Mesenchymal stem cell (in vitro differentiated cells and primary cell): ENCODE data around the gene SH3GL2.

ENCODE experiments used
- DNase-seq: peaks from one replicate; pipeline ENCODE4 v3.0.0-alpha.2; 2013
- H2AFZ ChIP-seq: one replicate; pipeline ENCODE4 v1.6.1; 2013; ENCODE audit warnings: low read depth, mild to moderate bottlenecking, control low read depth, inconsistent platforms, low read length, moderate library complexity
- H2AK5ac ChIP-seq: 2 replicates; pipeline ENCODE4 v1.6.1; 2013; ENCODE audit warnings: low read length, moderate library complexity, mild to moderate bottlenecking, inconsistent platforms; ENCODE audit not compliant: severe bottlenecking
- H2BK120ac ChIP-seq: one replicate; pipeline ENCODE4 v1.6.1; 2013; ENCODE audit warnings: low read depth, mild to moderate bottlenecking, inconsistent platforms, low read length, moderate library complexity
- H2BK12ac ChIP-seq, 2 experiments: one replicate each; pipeline ENCODE4 v1.6.1; 2013; ENCODE audit warnings: inconsistent platforms in 2 of 2, low read length in 2 of 2, mild to moderate bottlenecking in 2 of 2, moderate library complexity in 2 of 2, control low read depth in 1 of 2
- H2BK15ac ChIP-seq: one replicate; pipeline ENCODE4 v1.6.1; 2013; ENCODE audit warnings: mild to moderate bottlenecking, low read depth, inconsistent platforms; ENCODE audit not compliant: poor library complexity, severe bottlenecking
- H2BK5ac ChIP-seq: 2 replicates; pipeline ENCODE4 v1.6.1; 2013; ENCODE audit warnings: low read depth, mild to moderate bottlenecking, low read length, control low read depth, inconsistent platforms; ENCODE audit not compliant: poor library complexity, severe bottlenecking
- H3K14ac ChIP-seq, 2 experiments: one replicate each; pipeline ENCODE4 v1.6.1; 2013; ENCODE audit warnings: inconsistent platforms in 2 of 2, low read length in 2 of 2, control low read depth in 1 of 2, mild to moderate bottlenecking in 1 of 2, moderate library complexity in 1 of 2
- H3K18ac ChIP-seq, 2 experiments: one replicate each; pipeline ENCODE4 v1.6.1; 2013; ENCODE audit warnings: inconsistent platforms in 2 of 2, low read length in 2 of 2, control low read depth in 1 of 2, low read depth in 1 of 2, mild to moderate bottlenecking in 1 of 2
- H3K23ac ChIP-seq, 2 experiments: one replicate each; pipeline ENCODE4 v1.6.1; 2013; ENCODE audit warnings: inconsistent platforms in 2 of 2, low read length in 2 of 2, mild to moderate bottlenecking in 2 of 2, moderate library complexity in 2 of 2, control low read depth in 1 of 2
- H3K27ac ChIP-seq: 2 replicates; pipeline ENCODE4 v1.5.1; 2013; ENCODE audit warnings: mild to moderate bottlenecking, moderate library complexity, low read length, control low read depth, inconsistent platforms; ENCODE audit not compliant: poor library complexity, severe bottlenecking
- H3K27me3 ChIP-seq, 2 experiments: 2 replicates each; pipeline versions ENCODE4 v1.6.1 to v1.7.0; 2013; ENCODE audit warnings: low read length in 2 of 2, mild to moderate bottlenecking in 2 of 2, moderate library complexity in 2 of 2, control low read depth in 1 of 2, inconsistent platforms in 1 of 2; ENCODE audit not compliant: control insufficient read depth in 1 of 2, insufficient read depth in 1 of 2
- H3K36me3 ChIP-seq, 2 experiments: 2 replicates each; pipeline versions ENCODE4 v1.6.1 to v1.7.0; 2013; ENCODE audit warnings: low read length in 2 of 2, control low read depth in 1 of 2, inconsistent platforms in 1 of 2, low read depth in 1 of 2, mild to moderate bottlenecking in 1 of 2; ENCODE audit not compliant: insufficient read depth in 2 of 2, control insufficient read depth in 1 of 2
- H3K4ac ChIP-seq, 2 experiments: one replicate each; pipeline ENCODE4 v1.6.1; 2013; ENCODE audit warnings: inconsistent platforms in 2 of 2, low read length in 2 of 2, mild to moderate bottlenecking in 2 of 2, moderate library complexity in 2 of 2, control low read depth in 1 of 2, low read depth in 1 of 2
- H3K4me1 ChIP-seq: 2 replicates; pipeline ENCODE4 v1.6.1; 2013; ENCODE audit warnings: low read depth, low read length, control low read depth; ENCODE audit not compliant: control insufficient read depth, insufficient read depth
- H3K4me2 ChIP-seq: 2 replicates; pipeline ENCODE4 v1.6.1; 2013; ENCODE audit warnings: low read length, mild to moderate bottlenecking, inconsistent platforms; ENCODE audit not compliant: poor library complexity, severe bottlenecking
- H3K4me3 ChIP-seq, 2 experiments: 2 replicates each; pipeline versions ENCODE4 v1.5.1 to v1.7.0; 2013; ENCODE audit warnings: low read length in 2 of 2, mild to moderate bottlenecking in 2 of 2, control low read depth in 1 of 2, low read depth in 1 of 2; ENCODE audit not compliant: insufficient read depth in 1 of 2
- H3K79me1 ChIP-seq: replicated peaks from 2 replicates; pipeline ENCODE4 v1.6.1; 2013; ENCODE audit warnings: mild to moderate bottlenecking, control low read depth, low read length, inconsistent platforms; ENCODE audit not compliant: poor library complexity, severe bottlenecking
- H3K9ac ChIP-seq: 2 replicates; pipeline ENCODE4 v1.7.0; 2013; ENCODE audit warnings: mild to moderate bottlenecking, low read length, moderate library complexity
- H3K9me3 ChIP-seq: 2 replicates; pipeline ENCODE4 v1.7.0; 2013; ENCODE audit warnings: mild to moderate bottlenecking, low read length; ENCODE audit not compliant: control insufficient read depth
- H4K8ac ChIP-seq: one replicate; pipeline ENCODE4 v1.6.1; 2013; ENCODE audit warnings: inconsistent platforms, mild to moderate bottlenecking, low read length, moderate library complexity
- H4K91ac ChIP-seq: one replicate; pipeline ENCODE4 v1.6.1; 2013; ENCODE audit warnings: mild to moderate bottlenecking, low read length, inconsistent platforms
- WGBS: methylation state at CpG from one replicate; pipeline ENCODE4 v1.1.7; 2013; ENCODE audit warnings: mixed read lengths; 5-methylcytosine and 5-hydroxymethylcytosine counted together

The SH3GL2 gene

DNA sequence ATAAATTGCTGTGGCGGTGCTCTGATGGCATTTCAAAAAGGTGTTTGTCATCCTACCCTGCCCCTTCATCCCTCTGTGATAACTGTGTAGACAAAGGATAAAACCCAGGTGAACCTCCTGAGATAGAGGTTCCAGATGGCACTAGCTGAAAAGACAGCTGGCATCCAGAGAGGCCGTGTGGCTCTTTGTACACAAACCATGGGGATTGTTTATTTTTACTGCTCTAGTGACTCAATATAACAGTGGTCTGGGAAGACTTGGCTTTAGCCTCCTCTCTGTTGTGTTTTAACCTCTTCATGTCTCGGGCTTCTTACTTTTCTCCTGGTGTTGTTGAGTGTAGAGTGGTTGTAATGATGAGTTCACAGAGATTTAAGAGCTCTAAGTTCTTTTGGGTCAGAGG lies 48.8 kb downstream of the SH3GL2 start:
- H3K4ac ChIP-seq = no peak overlapping the region
- DNase-seq = peak; percentile 61
- H3K36me3 ChIP-seq = no peaks in the 10 kb centered on the region

GRCh38 chr9:17628624-17629023 lies 49.8 kb downstream of the SH3GL2 start:
- Histone ChIP-seq H2AK5ac (no peak overlapping the region), H3K4me2 (no peak overlapping the region), H3K4me3 (no peak overlapping the region), H2BK12ac (no peak overlapping the region), H2BK15ac (no peak overlapping the region), H2BK120ac (no peak overlapping the region), H3K79me1 (no peaks in the 10 kb centered on the region), H3K27ac (no peak overlapping the region), H4K8ac (no peak overlapping the region), H3K27me3 (peaks cover 0 to 3% of the 10 kb centered on the region in 2 experiments), H3K36me3 (no peaks in the 10 kb centered on the region), H3K4me1 (no peaks in the 10 kb centered on the region), H3K14ac (no peak overlapping the region), H3K18ac (no peak overlapping the region), H3K9me3 (no peaks in the 10 kb centered on the region), H3K23ac (no peak overlapping the region), H3K4ac (no peak overlapping the region), H2AFZ (no peak overlapping the region), H2BK5ac (no peak overlapping the region), H4K91ac (no peak overlapping the region), H3K9ac (no peak overlapping the region)
- no peak for DNase-seq
- WGBS = 80% methylated on average over 1 of the region's 2 CpGs

More for the DNA sequence above, 48.8 kb downstream of the SH3GL2 start:
- Histone ChIP-seq H3K4me2 (no peak overlapping the region), H3K27ac (no peak overlapping the region), H2BK15ac (no peak overlapping the region), H3K27me3 (peaks cover 0 to 3% of the 10 kb centered on the region in 2 experiments), H2BK120ac (no peak overlapping the region), H3K23ac (no peak overlapping the region), H2BK5ac (no peak overlapping the region), H3K14ac (no peak overlapping the region), H3K4me1 (no peaks in the 10 kb centered on the region), H2BK12ac (no peak overlapping the region), H2AFZ (no peak overlapping the region), H3K79me1 (no peaks in the 10 kb centered on the region), H4K8ac (no peak overlapping the region), H4K91ac (no peak overlapping the region), H3K9me3 (no peaks in the 10 kb centered on the region), H3K4me3 (no peak overlapping the region), H3K18ac (no peak overlapping the region), H2AK5ac (no peak overlapping the region), H3K9ac (no peak overlapping the region)
- WGBS = 8% methylated on average over 2 of the region's 3 CpGs

DNA sequence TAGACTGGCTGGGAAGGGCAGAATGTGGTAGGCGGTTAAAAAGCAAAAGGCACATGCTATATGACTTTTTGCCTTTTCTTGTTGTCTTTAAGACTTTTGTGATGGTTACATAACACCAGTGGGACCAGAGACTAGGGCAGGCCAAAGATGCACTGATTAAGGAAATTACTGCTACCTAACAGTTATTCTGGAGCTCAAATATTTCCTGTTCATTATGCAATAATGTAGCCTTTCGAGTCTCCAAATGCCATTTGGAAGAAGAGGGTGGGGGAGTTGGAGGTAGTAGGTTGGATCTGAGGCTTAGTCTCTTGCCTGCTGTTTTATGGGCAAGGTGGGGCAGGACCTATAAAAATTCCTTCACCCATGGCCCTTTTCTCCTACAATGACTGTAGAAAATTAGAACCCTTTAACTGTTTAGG lies 51.7 kb downstream of the SH3GL2 start:
- Histone ChIP-seq H2BK15ac (no peak overlapping the region), H2BK120ac (no peak overlapping the region), H4K8ac (no peak overlapping the region), H3K4ac (no peak overlapping the region), H2AK5ac (no peak overlapping the region), H3K4me2 (no peak overlapping the region), H3K9ac (no peak overlapping the region), H3K14ac (no peak overlapping the region), H3K23ac (no peak overlapping the region), H2BK12ac (no peak overlapping the region), H2AFZ (no peak overlapping the region), H3K27me3 (peaks cover 0 to 8% of the 10 kb centered on the region in 2 experiments), H4K91ac (no peak overlapping the region), H3K79me1 (no peaks in the 10 kb centered on the region), H3K4me3 (no peak overlapping the region), H3K9me3 (no peaks in the 10 kb centered on the region), H2BK5ac (no peak overlapping the region), H3K18ac (no peak overlapping the region), H3K4me1 (no peaks in the 10 kb centered on the region), H3K27ac (no peak overlapping the region), H3K36me3 (no peaks in the 10 kb centered on the region)
- 88% methylated on average over 1 of the region's 2 CpGs for WGBS
- no peak for DNase-seq

DNA sequence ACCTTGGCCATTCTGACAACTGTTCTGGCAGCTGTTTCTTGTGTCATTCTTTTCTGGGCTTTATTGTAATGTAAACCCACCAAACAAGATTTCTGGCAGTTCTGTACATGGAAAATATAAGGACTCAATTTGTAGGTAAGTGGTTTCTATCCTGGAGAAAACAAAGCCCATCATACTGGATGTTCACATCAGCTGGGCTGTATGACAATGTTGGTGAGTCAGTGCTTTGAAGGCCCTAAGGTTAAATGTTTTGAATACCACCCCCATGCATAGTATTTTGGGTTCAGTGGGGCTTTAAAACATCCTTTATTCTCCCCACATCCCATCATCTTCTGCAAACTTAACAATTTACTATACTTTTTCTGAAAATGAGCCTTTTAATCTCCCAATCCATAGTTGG lies 52.5 kb downstream of the SH3GL2 start:
- H3K79me1 ChIP-seq = no peaks in the 10 kb centered on the region
- H3K9ac ChIP-seq = no peak overlapping the region
- H3K27me3 ChIP-seq = peaks cover 0 to 8% of the 10 kb centered on the region in 2 experiments
- H3K27ac ChIP-seq = no peak overlapping the region
- no peak overlapping the region for H2BK12ac ChIP-seq
- H3K4me3 ChIP-seq = no peak overlapping the region
- H2AK5ac ChIP-seq = no peak overlapping the region
- no peak overlapping the region for H4K91ac ChIP-seq
- H3K9me3 ChIP-seq = no peaks in the 10 kb centered on the region
- no peak overlapping the region for H3K23ac ChIP-seq
- no peak overlapping the region for H2BK15ac ChIP-seq
- H2BK5ac ChIP-seq = no peak overlapping the region
- H3K36me3 ChIP-seq = no peaks in the 10 kb centered on the region
- H2AFZ ChIP-seq = no peak overlapping the region
- H3K18ac ChIP-seq = no peak overlapping the region
- H3K4me1 ChIP-seq = no peaks in the 10 kb centered on the region
- H4K8ac ChIP-seq = no peak overlapping the region
- no peak overlapping the region for H2BK120ac ChIP-seq
- no peak for DNase-seq
- no peak overlapping the region for H3K4ac ChIP-seq
- no peak overlapping the region for H3K14ac ChIP-seq
- no peak overlapping the region for H3K4me2 ChIP-seq
